Measurements from ENCODE around the gene TENM4. TPM values are rescaled to one million over a fixed set of nuclear protein-coding genes. Genes with fewer than 3 reads are reported as not detected.

The TENM4 gene
- total RNA-seq, 1 donor from 2014 or later, result 43.2 TPM

- Mint-ChIP-seq H3K9me3 (no peaks in the 10 kb centered on the region), H3K36me3 (ENCODE audit: low read depth) (no peaks in the 10 kb centered on the region), H3K4me3 (no peak overlapping the region), H3K27ac (ENCODE audit: unreplicated experiment) (no peak overlapping the region), H3K27me3 (ENCODE audit: low read depth) (no peaks in the 10 kb centered on the region), H3K4me1 (peaks cover 22% of the 10 kb centered on the region)
- DNase-seq (ENCODE audit: low read depth, low spot score), result no peak
- TF ChIP-seq CTCF (conservative IDR thresholded peaks at IDR 0.05), result no peak
These were observed 372.5 kb downstream of the TENM4 start for GRCh38 chr11:79068356-79068755.

GRCh38 chr11:79067352-79067679, 373.5 kb downstream of the TENM4 start:
- Mint-ChIP-seq H3K27me3 (ENCODE audit: low read depth) (no peaks in the 10 kb centered on the region), H3K4me1 (peaks cover 25% of the 10 kb centered on the region), H3K27ac (ENCODE audit: unreplicated experiment) (peak overlapping the region; percentile 57), H3K9me3 (no peaks in the 10 kb centered on the region), H3K36me3 (ENCODE audit: low read depth) (no peaks in the 10 kb centered on the region), H3K4me3 (peak overlapping the region; percentile 68)
- DNase-seq (ENCODE audit: low read depth, low spot score), result no peak
- no peak for TF ChIP-seq CTCF (conservative IDR thresholded peaks at IDR 0.05)

GRCh38 chr11:79066456-79067351, 374.1 kb downstream of the TENM4 start:
- DNase-seq (ENCODE audit: low read depth, low spot score), result no peak
- H3K27me3 Mint-ChIP-seq (ENCODE audit: low read depth), result no peaks in the 10 kb centered on the region
- H3K4me3 Mint-ChIP-seq, result peak overlapping the region; percentile 68
- no peak for TF ChIP-seq CTCF (conservative IDR thresholded peaks at IDR 0.05)
- H3K27ac Mint-ChIP-seq (ENCODE audit: unreplicated experiment), result peak overlapping the region; percentile 57
- H3K36me3 Mint-ChIP-seq (ENCODE audit: low read depth), result no peaks in the 10 kb centered on the region
- H3K4me1 Mint-ChIP-seq, result peaks cover 25% of the 10 kb centered on the region
- H3K9me3 Mint-ChIP-seq, result no peaks in the 10 kb centered on the region

GRCh38 chr11:79062814-79063762, 377.7 kb downstream of the TENM4 start:
- Mint-ChIP-seq H3K9me3 (no peaks in the 10 kb centered on the region), H3K4me1 (peaks cover 43% of the 10 kb centered on the region), H3K27me3 (ENCODE audit: low read depth) (no peaks in the 10 kb centered on the region), H3K4me3 (no peak overlapping the region), H3K36me3 (ENCODE audit: low read depth) (no peaks in the 10 kb centered on the region), H3K27ac (ENCODE audit: unreplicated experiment) (no peak overlapping the region)
- peak; percentile 58 for TF ChIP-seq CTCF (conservative IDR thresholded peaks at IDR 0.05)
- peak; percentile 38 for DNase-seq (ENCODE audit: low read depth, low spot score)

GRCh38 chr11:79060081-79060953, 380.5 kb downstream of the TENM4 start:
- Mint-ChIP-seq H3K27me3 (ENCODE audit: low read depth) (no peaks in the 10 kb centered on the region), H3K36me3 (ENCODE audit: low read depth) (no peaks in the 10 kb centered on the region), H3K4me3 (no peak overlapping the region), H3K9me3 (no peaks in the 10 kb centered on the region), H3K4me1 (peaks cover 23% of the 10 kb centered on the region), H3K27ac (ENCODE audit: unreplicated experiment) (no peak overlapping the region)
- no peak for DNase-seq (ENCODE audit: low read depth, low spot score)
- no peak for TF ChIP-seq CTCF (conservative IDR thresholded peaks at IDR 0.05)
